NCI-H226 (cell line): ENCODE data around the gene MSLN.

ENCODE experiments used
- DNase-seq: peaks from one replicate; pipeline ENCODE4 v3.0.0-alpha.2; 2015

MSLN gene

DNA sequence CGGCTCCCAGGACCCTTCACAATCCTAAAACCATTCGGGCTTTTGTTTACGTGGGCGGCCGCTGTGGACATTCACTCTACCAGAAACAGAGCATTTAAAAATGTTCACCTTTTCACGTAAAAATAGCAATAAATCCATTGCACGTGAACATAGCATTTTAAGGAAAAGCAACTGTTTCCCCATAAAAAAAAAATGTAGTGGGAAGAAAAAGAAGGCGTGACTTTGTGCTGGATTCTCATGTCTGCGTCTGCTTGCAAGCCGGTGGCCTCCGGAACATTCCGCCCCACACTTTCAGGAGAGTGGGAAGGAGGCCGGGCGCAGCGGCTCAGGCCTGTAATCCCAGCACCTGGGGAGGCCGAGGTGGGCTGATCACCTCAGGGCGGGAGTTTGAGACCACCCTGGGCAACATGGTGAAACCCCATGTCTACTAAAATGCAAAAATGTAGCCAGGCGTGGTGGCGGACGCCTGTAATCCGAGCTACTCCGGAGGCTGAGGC is 53.4 kb downstream of the MSLN start:
- no peak for DNase-seq

DNA sequence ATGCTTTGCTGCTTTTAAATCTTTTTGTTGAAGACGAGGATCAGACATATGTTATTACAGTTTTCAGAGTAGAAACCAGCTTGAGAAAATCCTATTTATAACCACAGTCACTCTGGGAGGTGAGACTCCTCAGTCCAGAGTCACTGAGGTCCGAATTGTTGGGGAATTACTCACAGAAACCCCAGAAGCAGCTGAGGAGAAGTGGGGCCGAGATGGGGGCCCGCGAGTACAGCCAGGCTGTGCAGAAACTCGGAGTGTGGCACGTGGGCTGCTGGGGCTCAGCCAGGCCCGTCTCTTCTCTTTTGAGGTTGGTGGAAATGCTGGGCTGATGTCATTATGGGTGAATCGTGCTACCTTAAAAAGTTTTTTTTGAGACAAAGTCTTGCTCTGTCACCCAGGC is 54.4 kb downstream of the MSLN start:
- DNase-seq: peak; percentile 12

DNA sequence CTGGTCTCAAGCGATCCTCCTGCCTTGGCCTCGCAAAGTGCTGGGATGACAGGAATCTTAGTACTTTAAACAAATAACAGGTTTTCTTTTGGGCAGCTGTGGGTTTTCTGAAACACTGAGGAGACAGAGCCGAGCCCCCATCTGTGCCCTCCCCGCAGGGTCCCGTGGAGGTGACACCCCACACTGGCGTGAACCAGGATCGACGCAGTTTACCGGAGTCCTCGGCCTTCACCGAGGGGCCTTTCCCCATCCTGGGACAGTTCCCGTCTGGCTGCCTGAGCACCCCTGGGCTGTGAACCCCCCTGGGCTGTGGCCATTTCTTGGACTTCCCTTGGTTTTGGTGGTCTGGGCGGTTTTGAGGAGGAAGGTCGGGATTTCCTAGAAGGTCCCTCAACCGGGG is 55.3 kb downstream of the MSLN start:
- DNase-seq: no peak

DNA sequence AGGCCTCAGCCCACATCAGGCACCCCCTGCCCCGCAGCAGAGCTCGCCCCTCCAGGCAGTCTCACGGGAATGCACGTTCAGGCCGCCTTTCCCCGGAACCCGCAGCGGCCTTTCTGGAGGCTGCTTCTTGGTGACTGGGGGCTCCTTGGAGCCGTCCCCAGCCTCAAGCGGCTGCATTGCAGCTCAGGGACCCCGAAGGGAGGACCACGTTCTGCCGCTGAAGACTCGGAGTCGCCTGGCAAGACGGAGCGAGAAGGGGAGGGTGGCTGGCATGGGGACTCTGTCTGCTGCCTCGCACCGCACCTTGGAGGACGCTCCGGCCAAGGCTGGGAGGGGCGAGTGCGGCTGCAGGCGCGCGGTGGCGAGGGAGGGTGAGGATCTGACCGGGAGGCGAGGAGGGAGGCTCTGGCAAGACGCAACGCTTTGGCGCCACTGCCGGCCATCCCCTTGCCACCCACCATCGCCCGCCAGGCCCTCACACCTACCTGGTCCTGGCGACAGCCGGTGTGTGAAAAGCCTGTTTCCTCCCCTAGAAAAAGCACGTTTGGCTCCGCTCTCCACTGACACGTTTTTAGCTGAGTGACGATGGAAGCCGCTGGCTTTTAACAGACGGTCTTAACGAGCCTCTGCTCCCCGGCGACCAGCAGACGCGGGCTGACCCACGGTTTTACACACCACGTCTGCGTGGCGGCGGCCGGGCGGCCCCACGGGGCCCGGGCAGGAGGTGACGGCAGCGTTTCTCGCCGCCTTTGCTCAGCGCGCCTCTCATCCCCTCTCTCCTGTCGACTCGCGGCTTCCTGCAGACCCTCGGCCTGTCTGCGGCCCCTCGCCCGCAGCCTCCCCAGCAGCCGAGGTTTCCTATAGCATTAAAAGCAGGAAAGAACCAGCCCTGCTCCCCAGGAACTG is 56.7 kb downstream of the MSLN start:
- no peak for DNase-seq

DNA sequence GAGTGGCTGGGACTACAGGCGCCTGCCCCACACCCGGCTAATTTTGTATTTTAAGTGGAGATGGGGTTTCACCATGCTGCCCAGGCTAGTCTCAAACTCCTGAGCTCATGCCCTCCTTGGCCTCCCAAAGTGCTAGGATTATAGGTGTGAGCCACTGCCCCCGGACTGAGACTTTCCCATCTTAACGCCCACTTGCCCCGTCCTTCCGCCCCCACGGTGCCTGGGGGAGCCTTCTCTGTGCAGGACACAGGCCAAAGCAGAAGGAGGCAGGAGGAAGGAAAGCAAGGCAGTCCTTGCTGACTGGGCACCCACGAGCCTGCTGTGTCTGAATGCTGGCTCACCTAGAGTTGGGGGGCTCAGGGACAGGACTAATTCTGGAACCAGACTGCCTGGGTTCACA is 57.6 kb downstream of the MSLN start:
- no peak for DNase-seq
